PC-9 (cell line): ENCODE data around the gene EBF4. TPM values are rescaled to one million over a fixed set of nuclear protein-coding genes. Genes with fewer than 3 reads are reported as not detected.

Experiments used
- BruUV-seq: library from RNA; stranded (reverse); fragments of 400-500 nt; replicated peaks from 2 replicates; lab custom pipeline; 2021; lab: Mats Ljungman, UMichigan
- CTCF ChIA-PET: fragments of 300-600 bp; sonication (Branson Sonifier 250); formaldehyde crosslinking; loops from one replicate; lab custom pipeline; 2022; ENCODE audit warnings: antibody characterized with exemption; lab: Charles Lee
- POLR2A ChIA-PET: fragments of 300-600 bp; sonication (Branson Sonifier 250); formaldehyde crosslinking; loops from one replicate; lab custom pipeline; 2022; ENCODE audit warnings: antibody characterized with exemption; ENCODE audit not compliant: unreplicated experiment; lab: Charles Lee
- DNase-seq, 2 experiments: peaks; one replicate each; pipeline versions ENCODE4 v3.0.0 to v3.0.0-alpha.2; 2015 to 2022; ENCODE audit warnings: mixed read lengths in 1 of 2
- H2AFZ ChIP-seq: fragments of 200-600 bp; sonication (generic); 2 replicates; pipeline ENCODE4 v1.8.1; 2017; ENCODE audit warnings: antibody characterized with exemption
- H3F3A ChIP-seq: fragments of 200-600 bp; sonication (generic); 2 replicates; pipeline ENCODE4 v1.8.1; 2017; ENCODE audit warnings: antibody characterized with exemption, mild to moderate bottlenecking, low read depth; ENCODE audit not compliant: insufficient read depth
- H3K27ac ChIP-seq: fragments of 200-600 bp; sonication (generic); 2 replicates; pipeline ENCODE4 v1.6.1; 2016; ENCODE audit warnings: mixed run types
- H3K27me3 ChIP-seq: fragments of 200-600 bp; sonication (generic); 2 replicates; pipeline ENCODE4 v1.6.1; 2016; ENCODE audit warnings: low read depth, mixed run types; ENCODE audit not compliant: insufficient read depth
- H3K36me3 ChIP-seq: fragments of 200-600 bp; sonication (generic); 2 replicates; pipeline ENCODE4 v1.6.1; 2016; ENCODE audit warnings: low read depth, mixed run types
- H3K4me1 ChIP-seq: fragments of 200-600 bp; sonication (generic); replicated peaks from 2 replicates; pipeline ENCODE4 v1.6.1; 2016; ENCODE audit warnings: mixed run types; ENCODE audit not compliant: insufficient read depth
- H3K4me2 ChIP-seq: fragments of 200-600 bp; sonication (generic); 2 replicates; pipeline ENCODE4 v1.6.1; 2017; ENCODE audit warnings: mixed run types
- H3K4me3 ChIP-seq: fragments of 200-600 bp; sonication (generic); 2 replicates; pipeline ENCODE4 v1.6.1; 2016; ENCODE audit warnings: mixed run types
- H3K79me2 ChIP-seq: fragments of 200-600 bp; sonication (generic); 2 replicates; pipeline ENCODE4 v1.6.1; 2017; ENCODE audit warnings: low read depth, mixed run types
- H3K9me2 ChIP-seq: fragments of 200-600 bp; sonication (generic); 2 replicates; pipeline ENCODE4 v1.8.1; 2017; ENCODE audit warnings: mild to moderate bottlenecking; ENCODE audit not compliant: insufficient read depth
- H3K9me3 ChIP-seq: fragments of 200-600 bp; sonication (generic); 2 replicates; pipeline ENCODE4 v1.8.1; 2016; ENCODE audit warnings: low read depth; ENCODE audit not compliant: insufficient read depth
- H4K20me1 ChIP-seq: fragments of 200-600 bp; sonication (generic); 2 replicates; pipeline ENCODE4 v1.8.1; 2017; ENCODE audit not compliant: insufficient read depth
- CTCF ChIP-seq: fragments of 200-600 bp; sonication (generic); conservative IDR thresholded peaks from 2 replicates; pipeline ENCODE4 v1.6.1; 2017; ENCODE audit warnings: mixed run types, antibody characterized with exemption, mild to moderate bottlenecking, moderate library complexity
- EZH2 ChIP-seq: fragments of 200-600 bp; sonication (generic); IDR thresholded peaks from 2 replicates; pipeline ENCODE4 v1.8.0; 2017; ENCODE audit warnings: antibody characterized with exemption, low read depth
- intact Hi-C: fragments of 100-400 bp; cut with micrococcal nuclease; formaldehyde crosslinking; loops from one replicate; pipeline ENCODE4 v1.10.0; 2022; ENCODE audit not compliant: unreplicated experiment
- total RNA-seq: library from RNA; stranded (reverse); gene quantifications from 2 replicates; pipeline ENCODE4 v1.2.3, GENCODE V29; 2021

The EBF4 gene
- total RNA-seq, 1 experiment from 2014 or later: 5.1 TPM

GRCh38 chr20:2762578-2763131, 70.1 kb downstream of the EBF4 start:
- no peaks in the 10 kb centered on the region for H3K9me3 ChIP-seq
- no peaks in the 10 kb centered on the region for H4K20me1 ChIP-seq
- H3K4me1 ChIP-seq: peaks cover 1% of the 10 kb centered on the region; the same call in 1 of the 2 replicates
- H3F3A ChIP-seq: no peaks in the 10 kb centered on the region; the same call in 1 of the 2 replicates
- TF ChIP-seq CTCF (no peak), EZH2 (no peak)
- H3K4me3 ChIP-seq: no peak overlapping the region
- POLR2A ChIA-PET: no interaction called here
- no peaks in the 10 kb centered on the region for H3K9me2 ChIP-seq
- BruUV-seq: no TSS peak
- no peak overlapping the region for H3K27ac ChIP-seq
- no peaks in the 10 kb centered on the region for H3K27me3 ChIP-seq
- DNase-seq: no peak
- H3K36me3 ChIP-seq: no peaks in the 10 kb centered on the region
- no peak overlapping the region for H3K4me2 ChIP-seq
- CTCF ChIA-PET: no interaction called here
- no peaks in the 10 kb centered on the region for H3K79me2 ChIP-seq
- H2AFZ ChIP-seq: no peak overlapping the region
- intact Hi-C loops: no loop called here

- BruUV-seq: no TSS peak
- ChIA-PET CTCF (no interaction called here), POLR2A (no interaction called here)
- no peaks in the 10 kb centered on the region for H3K9me3 ChIP-seq
- H2AFZ ChIP-seq: no peak overlapping the region
- H3K9me2 ChIP-seq: no peaks in the 10 kb centered on the region
- H3K4me2 ChIP-seq: no peak overlapping the region
- H3F3A ChIP-seq: no peaks in the 10 kb centered on the region; the same call in 1 of the 2 replicates
- H3K27ac ChIP-seq: no peak overlapping the region
- no peak for DNase-seq
- H3K27me3 ChIP-seq: no peaks in the 10 kb centered on the region
- intact Hi-C loops: no loop called here
- no peaks in the 10 kb centered on the region for H4K20me1 ChIP-seq
- H3K36me3 ChIP-seq: no peaks in the 10 kb centered on the region
- TF ChIP-seq CTCF (no peak), EZH2 (no peak)
- no peak overlapping the region for H3K4me3 ChIP-seq
- H3K4me1 ChIP-seq: peaks cover 6% of the 10 kb centered on the region; the same call in 1 of the 2 replicates
- H3K79me2 ChIP-seq: no peaks in the 10 kb centered on the region
Observed at GRCh38 chr20:2763186-2763585, 70.6 kb downstream of the EBF4 start.

GRCh38 chr20:2767768-2768631, 75.4 kb downstream of the EBF4 start:
- no peak overlapping the region for H3K4me3 ChIP-seq
- H3K4me2 ChIP-seq: peak overlapping the region; percentile 52
- H2AFZ ChIP-seq: no peak overlapping the region; the same call in 1 of the 2 replicates
- intact Hi-C loops: loop anchor here (1.0 to 2.0 kb wide), 2 partner anchors 46 to 73 kb away; partner anchors contain the start of genes C20orf141, PCED1A and VPS16
- H3F3A ChIP-seq: no peaks in the 10 kb centered on the region; the same call in 1 of the 2 replicates
- H4K20me1 ChIP-seq: no peaks in the 10 kb centered on the region
- no peak for TF ChIP-seq CTCF
- TF ChIP-seq EZH2: no peak
- CTCF ChIA-PET: interaction anchor here (0.6 to 0.9 kb wide), 2 partner anchors 47 to 509 kb away, joined by 3 read pairs; partner anchors contain the start of gene C20orf141
- no peaks in the 10 kb centered on the region for H3K9me3 ChIP-seq
- H3K27ac ChIP-seq: no peak overlapping the region
- H3K79me2 ChIP-seq: no peaks in the 10 kb centered on the region
- H3K9me2 ChIP-seq: no peaks in the 10 kb centered on the region
- H3K27me3 ChIP-seq: no peaks in the 10 kb centered on the region
- BruUV-seq: no TSS peak
- DNase-seq: peak; percentile 85 to 94
- peaks cover 8% of the 10 kb centered on the region for H3K4me1 ChIP-seq
- POLR2A ChIA-PET: interaction anchor here (0.6 to 0.7 kb wide), 4 partner anchors 417 to 1917 kb away, joined by 3 to 9 read pairs (median 8); partner anchors contain the start of gene ADISSP
- H3K36me3 ChIP-seq: no peaks in the 10 kb centered on the region
